Measurements from ENCODE around the gene TMIGD2.
"Not testable (repeated sequence)": the region's sequence is repeated elsewhere in the genome, so short reads cannot be mapped to it uniquely, and the experiment has no call there.

The TMIGD2 gene, protein sequence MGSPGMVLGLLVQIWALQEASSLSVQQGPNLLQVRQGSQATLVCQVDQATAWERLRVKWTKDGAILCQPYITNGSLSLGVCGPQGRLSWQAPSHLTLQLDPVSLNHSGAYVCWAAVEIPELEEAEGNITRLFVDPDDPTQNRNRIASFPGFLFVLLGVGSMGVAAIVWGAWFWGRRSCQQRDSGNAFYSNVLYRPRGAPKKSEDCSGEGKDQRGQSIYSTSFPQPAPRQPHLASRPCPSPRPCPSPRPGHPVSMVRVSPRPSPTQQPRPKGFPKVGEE

GRCh38 chr19:4302243-4302640 is at the start of gene TMIGD2:
TSS of gene TMIGD2 (minus strand) at chr19:4302389. CDS start at chr19:4302385, 4 bp downstream.
- DNase-seq, result no peak

DNA sequence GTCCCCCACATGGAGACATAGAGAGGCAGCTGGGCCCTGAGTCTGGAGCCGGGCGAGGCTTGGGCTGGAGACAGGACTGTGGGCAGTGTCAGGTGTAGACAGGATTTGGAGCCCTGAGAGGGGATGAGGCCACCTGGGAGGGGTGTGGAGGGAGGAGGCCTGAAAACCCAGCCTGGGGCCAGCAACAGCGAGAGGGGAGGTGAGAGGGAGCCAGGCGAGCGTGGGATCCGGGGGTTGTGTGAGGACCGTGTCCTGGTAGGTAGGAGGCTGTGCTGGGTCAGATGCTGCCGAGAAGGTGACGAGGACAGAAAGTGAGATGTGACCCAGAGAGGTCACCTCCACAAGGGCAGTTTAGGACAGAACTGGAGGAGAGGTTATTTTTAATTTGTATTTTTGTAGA is 48.5 kb upstream of the TMIGD2 start:
- no peak for DNase-seq

GRCh38 chr19:4350111-4350510 is 47.9 kb upstream of the TMIGD2 start:
- DNase-seq, result no peak

- not testable (repeated sequence) for DNase-seq
Observed at GRCh38 chr19:4349225-4349624, 47.0 kb upstream of the TMIGD2 start.

DNA sequence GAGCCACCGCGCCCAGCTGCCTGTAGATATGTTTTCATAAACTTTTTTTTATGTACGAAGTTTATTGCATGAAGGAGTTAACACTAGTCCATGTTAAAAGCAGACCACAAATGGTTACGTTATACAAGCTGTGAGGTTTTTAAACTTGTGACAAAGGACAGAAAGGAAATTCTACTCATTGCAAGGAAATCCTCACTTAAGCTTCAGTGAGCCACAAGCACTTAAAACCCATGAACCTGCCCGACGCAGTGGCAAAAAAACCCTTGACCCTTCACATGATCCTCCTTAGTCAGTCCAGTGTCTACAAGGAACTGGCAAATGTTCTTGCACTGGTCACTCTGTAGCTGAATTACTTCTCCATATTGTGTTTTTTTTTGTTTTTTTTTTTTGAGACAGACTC is 45.3 kb upstream of the TMIGD2 start:
- DNase-seq, result no peak

- no peak for DNase-seq
Observed at GRCh38 chr19:4346020-4346383, 43.8 kb upstream of the TMIGD2 start.

DNA sequence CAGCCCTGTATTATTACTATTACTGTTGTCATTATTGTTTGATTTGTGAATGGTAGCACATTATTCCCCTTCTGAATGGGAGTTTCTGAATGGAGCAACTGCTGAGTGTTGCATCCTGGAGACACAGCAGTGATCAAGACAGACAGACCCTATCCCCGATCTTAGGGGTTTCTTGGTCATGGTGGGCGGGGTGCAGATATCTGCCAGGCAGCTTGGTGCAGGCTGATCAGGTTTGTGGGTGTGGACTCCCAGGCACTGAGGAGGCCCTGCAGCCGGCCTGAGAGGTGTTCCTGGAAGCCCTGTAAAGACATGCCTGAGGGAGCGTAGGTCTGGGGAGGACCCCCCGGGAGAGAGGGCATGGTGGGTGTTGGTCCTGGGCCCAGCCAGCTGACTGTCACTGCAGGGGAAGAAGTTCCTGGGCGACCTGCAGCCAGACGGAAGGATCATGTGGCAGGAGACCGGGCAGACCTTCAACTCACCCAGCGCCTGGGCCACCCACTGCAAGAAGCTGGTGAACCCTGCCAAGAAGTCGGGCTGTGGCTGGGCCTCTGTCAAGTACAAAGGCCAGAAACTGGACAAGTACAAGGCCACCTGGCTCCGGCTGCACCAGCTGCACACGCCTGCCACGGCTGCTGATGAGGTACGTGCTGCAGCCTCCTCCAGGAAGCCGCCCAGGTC is 43.3 kb upstream of the TMIGD2 start:
- no peak for DNase-seq

DNA sequence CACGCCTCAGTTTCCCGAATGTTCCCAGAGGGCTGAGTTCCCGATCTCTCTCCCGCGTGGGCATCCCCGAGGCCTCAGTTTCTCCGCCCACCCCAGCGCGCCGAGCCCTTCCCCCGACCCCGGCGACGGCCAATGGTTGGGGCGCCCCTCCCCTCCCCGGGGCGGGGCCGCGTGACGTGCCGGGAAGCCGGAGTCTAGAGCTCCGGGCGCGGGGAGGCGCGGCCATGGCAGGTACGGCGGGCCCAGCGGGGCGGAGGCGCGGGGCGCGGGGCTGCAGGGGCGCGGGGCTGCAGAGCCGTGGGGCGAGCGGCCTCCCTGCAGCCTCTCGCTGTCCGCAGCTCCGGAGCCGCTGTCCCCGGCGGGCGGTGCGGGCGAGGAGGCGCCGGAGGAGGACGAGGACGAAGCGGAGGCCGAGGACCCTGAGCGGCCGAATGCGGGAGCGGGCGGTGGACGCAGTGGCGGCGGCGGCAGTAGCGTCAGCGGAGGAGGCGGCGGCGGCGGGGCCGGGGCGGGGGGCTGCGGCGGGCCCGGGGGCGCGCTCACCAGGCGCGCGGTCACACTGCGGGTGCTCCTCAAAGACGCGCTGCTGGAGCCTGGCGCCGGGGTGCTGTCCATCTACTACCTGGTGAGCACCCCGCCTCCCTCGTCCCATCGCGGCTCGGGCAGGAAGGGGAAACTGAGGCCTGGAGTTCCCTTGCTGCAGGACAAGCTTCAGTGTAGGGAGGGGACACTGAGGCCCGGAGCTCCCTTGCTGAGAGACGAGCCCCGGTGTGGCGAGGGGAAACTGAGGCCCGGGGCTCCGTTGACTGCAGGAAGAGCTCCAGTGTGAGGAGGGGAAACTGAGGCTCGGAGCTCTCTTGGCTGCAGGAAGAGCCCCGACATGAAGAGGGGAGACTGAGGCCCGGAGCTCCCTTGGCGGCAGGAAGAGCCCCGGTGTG is 41.5 kb upstream of the TMIGD2 start, which contains the start of gene MPND:
MPND (plus strand) TSS at position 193 of the 938 bp plus-strand sequence; CDS start at position 225, 32 bp downstream.
- peak; percentile 97 for DNase-seq

DNA sequence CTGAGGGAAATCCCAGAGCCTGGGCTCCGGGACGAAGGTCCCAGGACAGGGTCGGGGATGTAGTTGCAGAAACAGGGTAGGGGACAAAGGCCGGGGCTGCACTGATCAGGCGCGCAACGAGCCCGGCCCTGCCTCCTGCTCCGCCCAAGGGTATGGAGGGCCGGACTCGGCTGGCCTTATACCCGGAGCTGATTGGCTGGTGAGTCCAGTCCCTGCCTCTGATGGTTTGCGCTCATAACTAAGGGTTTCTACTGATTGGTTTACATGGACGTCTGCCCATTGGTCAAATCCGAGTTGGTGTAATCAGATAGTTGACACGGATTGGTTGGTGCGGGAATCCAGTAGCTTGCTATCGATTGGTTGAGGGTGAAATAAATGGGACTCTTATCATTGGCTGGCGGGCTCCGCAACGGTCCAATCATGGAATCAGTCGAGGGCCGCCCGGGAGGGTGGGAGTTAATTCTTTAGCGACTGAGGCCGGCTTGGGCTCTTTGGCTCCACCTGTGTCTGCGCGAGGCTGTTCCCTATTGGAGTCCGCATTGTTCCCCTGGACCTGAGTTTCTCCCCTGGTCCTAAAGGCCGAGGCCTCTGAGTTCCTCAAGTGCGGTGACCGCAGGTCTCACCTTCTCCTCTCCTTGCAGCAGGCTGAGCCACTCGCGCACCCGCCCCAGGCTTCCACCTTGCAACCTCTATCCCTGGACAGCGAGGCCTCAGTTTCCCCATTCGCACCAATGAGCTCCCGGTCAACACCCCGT is 40.6 kb upstream of the TMIGD2 start:
- DNase-seq, result peak; percentile 95

- DNase-seq, result no peak
Observed at GRCh38 chr19:4342314-4342614, 40.1 kb upstream of the TMIGD2 start.

GRCh38 chr19:4338441-4339355 is 36.5 kb upstream of the TMIGD2 start, which contains the start of gene STAP2:
TSS of gene STAP2 (minus strand) at chr19:4338827. CDS start at chr19:4338753, 74 bp downstream.
- DNase-seq, result peak; percentile 42

DNA sequence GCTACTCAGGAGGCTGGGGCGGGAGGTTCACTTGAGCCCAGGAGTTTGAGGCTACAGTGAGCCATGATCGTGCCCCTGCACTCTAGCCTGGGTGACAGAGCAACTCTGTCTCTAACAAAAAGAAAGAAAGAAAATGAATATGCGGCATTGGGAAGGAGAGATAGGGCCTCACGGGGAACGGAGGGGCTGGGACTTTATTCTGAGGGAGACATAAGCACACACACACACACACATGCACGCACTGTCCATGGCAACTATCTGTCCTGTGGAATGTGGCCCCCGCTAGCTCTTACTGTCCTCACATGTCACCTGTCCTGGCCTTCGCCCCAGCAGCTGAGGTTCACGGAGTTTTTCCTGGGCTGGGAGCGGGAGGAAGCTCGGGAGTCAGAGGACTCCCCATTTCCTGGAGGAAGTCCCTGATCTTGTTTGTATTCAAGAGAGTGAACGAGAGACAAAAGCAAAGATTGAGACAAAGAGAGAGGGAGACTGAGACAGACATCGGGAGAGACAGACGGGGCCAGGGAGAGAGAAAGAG is 35.8 kb upstream of the TMIGD2 start:
- no peak for DNase-seq

DNA sequence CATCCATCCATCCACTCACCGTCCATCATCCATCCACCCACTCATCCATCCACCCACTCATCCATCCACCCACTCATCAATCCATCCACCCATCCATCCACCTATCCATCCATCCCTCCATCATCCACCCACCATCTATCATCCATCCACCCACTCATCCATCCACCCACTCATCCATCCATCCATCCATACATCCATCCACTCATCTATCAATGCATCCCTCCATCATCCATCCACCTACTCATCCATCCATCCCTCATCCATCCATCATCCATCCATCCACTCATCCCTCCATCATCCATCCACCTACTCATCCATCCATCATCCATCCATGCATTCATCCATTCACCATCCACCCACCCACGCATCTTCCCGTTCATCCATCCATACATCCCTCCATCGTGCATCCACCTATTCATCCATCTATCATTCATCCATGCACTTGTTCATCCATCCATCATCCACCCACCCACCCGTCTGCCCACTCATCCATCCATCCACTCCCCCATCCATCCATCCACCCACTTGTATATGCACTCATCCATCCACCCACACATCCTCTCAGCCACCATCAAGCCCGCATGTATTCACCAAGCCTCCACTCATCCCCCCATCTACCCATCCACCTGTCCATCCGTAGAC is 32.9 kb upstream of the TMIGD2 start:
- no peak for DNase-seq

DNA sequence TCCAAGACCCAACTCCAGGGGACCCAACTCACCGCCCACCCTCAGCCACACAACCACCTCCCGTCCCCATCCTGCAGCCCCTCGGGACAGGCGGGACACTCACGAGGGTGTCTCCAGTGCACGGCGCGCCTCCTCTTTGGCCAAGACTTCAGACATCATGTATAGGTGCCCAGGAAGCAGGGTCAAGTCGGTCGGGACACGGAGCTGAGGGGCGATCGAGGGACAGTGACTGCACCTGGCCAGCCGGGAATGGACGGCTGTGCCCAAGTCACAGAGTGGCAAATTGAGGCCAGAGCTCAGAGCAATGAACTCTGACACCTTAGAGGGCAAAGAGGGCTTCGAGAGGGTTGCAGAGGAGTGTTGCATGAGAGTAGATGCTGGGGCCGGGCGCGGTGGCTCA is 27.7 kb upstream of the TMIGD2 start:
- no peak for DNase-seq

DNA sequence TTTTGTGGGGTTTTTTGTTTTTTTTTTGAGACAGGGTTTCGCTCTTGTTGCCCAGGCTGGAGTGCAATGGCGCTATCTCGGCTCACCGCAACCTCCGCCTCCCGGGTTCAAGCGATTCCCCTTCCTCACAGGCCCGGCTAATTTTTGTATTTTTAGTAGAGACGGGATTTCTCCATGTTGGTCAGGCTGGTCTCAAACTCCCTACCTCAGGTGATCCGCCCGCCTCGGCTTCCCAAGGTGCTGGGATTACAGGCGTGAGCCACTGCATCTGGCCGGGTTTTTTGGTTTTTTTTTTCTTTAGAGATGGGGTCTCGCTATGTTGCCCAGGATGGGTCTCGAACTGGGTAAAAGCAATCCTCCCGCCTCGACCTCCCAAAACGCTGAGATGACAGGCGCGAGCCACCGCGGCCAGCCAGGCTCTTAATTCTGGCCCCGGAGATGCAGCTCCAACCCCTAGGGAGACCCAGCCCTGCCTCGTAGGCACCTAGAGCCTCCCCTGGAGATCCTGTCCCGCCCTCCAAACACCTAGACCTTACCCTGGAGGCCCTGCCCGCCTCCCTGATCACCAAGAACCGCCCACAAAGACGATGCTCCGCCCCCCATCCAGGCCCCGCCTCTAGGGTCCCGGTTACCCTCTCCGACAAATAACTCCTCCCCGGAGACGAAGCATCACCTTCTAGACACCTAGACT is 26.9 kb upstream of the TMIGD2 start:
- peak; percentile 77 for DNase-seq

DNA sequence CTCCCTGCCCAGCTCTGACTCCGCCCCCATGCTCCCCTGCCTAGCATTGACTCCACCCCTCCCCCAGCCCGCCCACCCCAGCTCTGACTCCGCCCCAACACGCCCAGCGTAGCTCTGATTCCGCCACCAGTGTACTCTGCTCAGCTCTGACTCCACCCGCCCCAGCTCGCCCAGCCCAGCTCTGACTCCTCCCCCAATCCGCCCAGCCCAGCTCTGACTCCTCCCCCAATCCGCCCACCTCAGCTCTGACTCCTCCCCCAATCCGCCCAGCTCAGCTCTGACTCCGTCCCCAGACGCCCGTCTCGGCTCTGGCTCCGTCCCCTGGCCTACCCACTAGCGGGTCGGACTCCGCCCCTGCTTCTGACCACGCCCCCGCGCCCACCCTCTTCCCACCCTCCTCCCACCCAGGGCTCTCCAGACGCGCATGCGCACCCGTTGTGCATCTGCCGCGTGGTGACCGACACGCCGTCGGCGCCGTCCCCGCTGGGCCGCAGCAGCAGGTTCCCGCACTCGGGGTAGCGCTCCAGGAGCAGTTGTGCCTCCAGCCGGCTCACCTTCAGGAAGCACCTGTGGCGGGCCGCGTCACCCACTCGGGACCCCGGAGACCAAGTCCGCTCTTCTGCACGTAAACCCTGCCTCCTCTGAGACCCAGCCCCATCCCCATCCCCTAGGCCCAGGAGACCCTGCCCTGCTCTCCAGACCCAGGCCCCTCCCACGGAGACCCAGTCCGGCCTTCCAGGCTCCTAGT is 26.2 kb upstream of the TMIGD2 start:
- peak; percentile 99 for DNase-seq

GRCh38 chr19:4327877-4328242 is 25.7 kb upstream of the TMIGD2 start:
- DNase-seq, result no peak

DNA sequence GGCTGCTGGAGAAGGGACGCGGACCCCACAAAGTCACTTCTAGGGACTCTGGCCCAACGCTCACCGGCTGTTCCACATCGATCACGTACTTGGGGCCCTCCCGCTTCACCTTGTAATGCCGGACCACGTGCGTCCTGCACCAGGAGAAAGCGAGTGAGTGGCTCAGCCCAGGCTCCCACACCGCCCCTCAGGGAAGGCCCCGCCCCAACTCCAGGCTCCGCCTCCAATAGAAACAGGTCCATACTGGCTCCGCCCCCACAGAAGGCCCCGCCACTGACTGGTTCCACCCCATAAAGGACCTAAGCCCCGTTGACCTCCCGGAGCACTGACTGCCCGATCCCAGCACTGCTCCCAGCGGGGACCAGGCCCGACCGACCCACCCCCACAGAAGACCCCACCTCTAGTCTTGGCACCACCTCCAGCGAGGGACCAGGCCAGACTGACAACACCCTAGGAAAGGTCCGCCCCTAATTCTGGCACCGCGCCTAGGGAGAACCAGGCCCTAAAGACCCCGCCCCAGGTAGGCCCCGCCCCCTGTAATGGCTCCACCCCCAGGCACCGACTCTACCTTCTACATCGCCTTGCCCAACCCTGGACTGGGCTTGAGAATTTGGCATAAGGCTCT is 25.2 kb upstream of the TMIGD2 start:
- DNase-seq, result peak; percentile 90

GRCh38 chr19:4326837-4327251 is 24.7 kb upstream of the TMIGD2 start:
- peak; percentile 45 for DNase-seq
